ENCODE measurements around the gene AKAP10. TPM values are rescaled to one million over a fixed set of nuclear protein-coding genes. Genes with fewer than 3 reads are reported as not detected.

AKAP10 gene
- total RNA-seq, 4 donors from 2014 or later, result 23.4 to 39.8 (median 30.1) TPM

GRCh38 chr17:20010936-20011335 is 33.3 kb upstream of the AKAP10 start:
- TF ChIP-seq POLR2A (IDR thresholded peaks at IDR 0.05), result no peak
- no peak for TF ChIP-seq EP300 (IDR thresholded peaks at IDR 0.05)
- no peak for TF ChIP-seq CTCF (IDR thresholded peaks at IDR 0.05)
- Histone ChIP-seq H3K27me3 (no peaks in the 10 kb centered on the region), H3K27ac (peak overlapping the region in 2 of 4 donors; percentile 85 to 87), H3K36me3 (no peaks in the 10 kb centered on the region), H3K4me1 (peaks cover 0 to 24% (median 0%) of the 10 kb centered on the region in 4 donors), H3K4me3 (peak overlapping the region in 1 of 4 donors; percentile 94), H3K9me3 (no peaks in the 10 kb centered on the region)
- WGBS, 2 donors, result 56 to 72% methylated on average over 1 of the region's 1 CpG
- DNase-seq (ENCODE audit: low spot score in 2 of 2), result no peak

GRCh38 chr17:20010099-20010863 is 32.7 kb upstream of the AKAP10 start:
- TF ChIP-seq CTCF (IDR thresholded peaks at IDR 0.05), result peak; percentile 8 to 50 (median 42)
- no peak for TF ChIP-seq EP300 (IDR thresholded peaks at IDR 0.05)
- DNase-seq (ENCODE audit: low spot score in 2 of 2), result peak; percentile 42 to 43
- 19 to 21% methylated on average over 11 of the region's 11 CpGs for WGBS, 2 donors

GRCh38 chr17:20009302-20010098 is 31.9 kb upstream of the AKAP10 start, which contains the start of gene SPECC1:
TSS of gene SPECC1 (plus strand) at chr17:20009359. CDS start at chr17:20096652, 87,293 bp downstream.
- Histone ChIP-seq H3K27me3 (no peaks in the 10 kb centered on the region), H3K4me1 (peaks cover 0 to 24% (median 0%) of the 10 kb centered on the region in 4 donors), H3K36me3 (no peaks in the 10 kb centered on the region), H3K27ac (peak within 1 kb of the TSS; percentile 49 to 87 (median 74)), H3K4me3 (peak within 1 kb of the TSS; percentile 55 to 94 (median 63)), H3K9me3 (no peaks in the 10 kb centered on the region)
- TF ChIP-seq EP300 (IDR thresholded peaks at IDR 0.05) (no peak), CTCF (IDR thresholded peaks at IDR 0.05) (peak in 4 of 5 experiments; percentile 98 to 100 (median 99)), POLR2A (IDR thresholded peaks at IDR 0.05) (peak in 1 of 2 donors; percentile 35)
- peak; percentile 82 to 84 for DNase-seq (ENCODE audit: low spot score in 2 of 2)
- 1% methylated on average over 34 to 50 of the region's 96 CpGs for WGBS, 2 donors

More at GRCh38 chr17:20010099-20010863, 32.7 kb upstream of the AKAP10 start:
- Histone ChIP-seq H3K4me1 (peaks cover 0 to 24% (median 0%) of the 10 kb centered on the region in 4 donors), H3K27ac (peak overlapping the region in 3 of 4 donors; percentile 64 to 87 (median 85)), H3K4me3 (peak overlapping the region; percentile 55 to 94 (median 63)), H3K27me3 (no peaks in the 10 kb centered on the region), H3K36me3 (no peaks in the 10 kb centered on the region), H3K9me3 (no peaks in the 10 kb centered on the region)

- H3K4me3 ChIP-seq, result peak overlapping the region; percentile 55 to 94 (median 63)
- no peaks in the 10 kb centered on the region for H3K36me3 ChIP-seq
- no peaks in the 10 kb centered on the region for H3K9me3 ChIP-seq
- 1% methylated on average over 17 to 18 of the region's 18 CpGs for WGBS, 2 donors
- DNase-seq (ENCODE audit: low spot score in 2 of 2), result no peak
- no peaks in the 10 kb centered on the region for H3K27me3 ChIP-seq
- H3K27ac ChIP-seq, result peak overlapping the region; percentile 49 to 87 (median 74)
- no peak for TF ChIP-seq EP300 (IDR thresholded peaks at IDR 0.05)
- peak in 1 of 5 experiments; percentile 99 for TF ChIP-seq CTCF (IDR thresholded peaks at IDR 0.05)
- no peak for TF ChIP-seq POLR2A (IDR thresholded peaks at IDR 0.05)
- peaks cover 0 to 24% (median 0%) of the 10 kb centered on the region in 4 donors for H3K4me1 ChIP-seq
These were observed 31.3 kb upstream of the AKAP10 start for GRCh38 chr17:20009052-20009301.
